ENCODE measurements around the gene IREB2. TPM values are rescaled to one million over a fixed set of nuclear protein-coding genes. Genes with fewer than 3 reads are reported as not detected.
A peak's percentile ranks its signal among the peaks of the same experiment; 100 is the strongest.

Gene IREB2
- total and polyA plus RNA-seq, 2 donors (not counting 3 experiments of a cell fraction or from before 2014, with no cell fraction given): 12.7 to 51.4 TPM

DNA sequence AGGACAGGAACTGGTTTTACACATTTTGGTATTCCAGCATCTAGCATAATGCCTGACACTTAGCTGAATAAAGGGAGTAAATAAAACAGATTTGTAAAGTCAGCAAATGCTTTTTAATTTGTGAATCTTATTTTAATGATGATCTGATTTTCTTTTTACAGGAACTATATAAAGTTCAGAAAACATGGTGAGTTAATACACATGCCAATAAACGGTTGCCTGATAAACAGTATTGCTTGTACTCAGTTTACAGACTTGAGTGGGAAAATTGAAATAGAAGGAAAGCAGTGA, 103.7 kb downstream of the IREB2 start:
- no TSS peak for BruUV-seq (replicated peaks)
- Histone ChIP-seq H3K4me3 (replicated peaks in 1 of 3; ENCODE audit: insufficient read depth in 1 of 3, low read depth in 1 of 3, low read length in 3 of 3) (peak overlapping the region; percentile 67 to 96 (median 88)), H3K9me1 (replicated peaks; ENCODE audit: control insufficient read depth, extremely low read depth, insufficient read depth, low read length) (no peaks in the 10 kb centered on the region), H3K36me3 (ENCODE audit: control insufficient read depth in 2 of 2, extremely low read depth in 1 of 2, insufficient read depth in 2 of 2, low read length in 2 of 2) (peaks cover 5 to 14% of the 10 kb centered on the region in 2 experiments), H2AFZ (ENCODE audit: low read depth, low read length) (no peak overlapping the region), H3K9me3 (replicated peaks; ENCODE audit: control insufficient read depth, insufficient read depth, low read length) (no peaks in the 10 kb centered on the region), H3K4me2 (ENCODE audit: insufficient read depth, low read length) (peak overlapping the region; percentile 87), H3K79me2 (ENCODE audit: control insufficient read depth, insufficient read depth, low read length) (peaks cover 25% of the 10 kb centered on the region), H3K9ac (replicated peaks; ENCODE audit: extremely low read depth, insufficient read depth, low read length) (peak overlapping the region; percentile 98), H3K4me1 (ENCODE audit: control insufficient read depth, extremely low read depth, insufficient read depth, low read length) (peaks cover 13% of the 10 kb centered on the region), H4K20me1 (replicated peaks; ENCODE audit: control insufficient read depth, extremely low read depth, insufficient read depth, low read length) (no peaks in the 10 kb centered on the region), H3K27me3 (ENCODE audit: control insufficient read depth in 2 of 2, insufficient read depth in 2 of 2, low read length in 2 of 2) (no peaks in the 10 kb centered on the region), H3K27ac (ENCODE audit: insufficient read depth, low read depth, low read length) (peak overlapping the region; percentile 92)
- DNase-seq (ENCODE audit: low read depth, low spot score) (no peak), FAIRE-seq (no peak)
- TF ChIP-seq EZH2 (IDR thresholded peaks at IDR 0.05; ENCODE audit: borderline replicate concordance, low read depth, low read length, severe bottlenecking) (no peak), JUN (IDR thresholded peaks at IDR 0.05; ENCODE audit: borderline replicate concordance, insufficient read depth, insufficient read length, low read depth) (no peak), FOS (IDR thresholded peaks at IDR 0.05; ENCODE audit: borderline replicate concordance, insufficient read depth, low read length) (no peak), POLR2A (IDR thresholded peaks at IDR 0.05; ENCODE audit: low read depth, low read length) (no peak), CTCF (IDR thresholded peaks at IDR 0.05; ENCODE audit: extremely low read depth in 1 of 2, insufficient read depth in 1 of 2, low read depth in 1 of 2, low read length in 2 of 2) (no peak), POLR2AphosphoS5 (IDR thresholded peaks at IDR 0.05; ENCODE audit: insufficient read depth, low read depth, low read length) (no peak), MAX (IDR thresholded peaks at IDR 0.05; ENCODE audit: insufficient read depth, insufficient read length) (no peak), MYC (IDR thresholded peaks at IDR 0.05; ENCODE audit: low read depth, low read length) (no peak), GATA2 (IDR thresholded peaks at IDR 0.05; ENCODE audit: insufficient read depth, insufficient read length, low read depth, low read length) (no peak)
- POLR2A ChIA-PET: no interaction called here
- dilution Hi-C loops (cut with MboI; ENCODE audit: extremely low pct_ligation_motif_present, low sequenced_read_pairs): no loop called here
- CTCF ChIA-PET: interaction anchor here (1.4 to 2.2 kb wide), 2 partner anchors 8 to 24 kb away, joined by 5 to 27 read pairs; partner anchors contain the start of gene CHRNA5
- intact Hi-C loops (cut with micrococcal nuclease): no loop called here

Measured in endothelial cell of umbilical vein (primary cell).